Endothelial cell of umbilical vein (primary cell): ENCODE results near the gene LRRC70. TPM values are rescaled to one million over a fixed set of nuclear protein-coding genes. Genes with fewer than 3 reads are reported as not detected.
A peak's percentile ranks its signal among the peaks of the same experiment; 100 is the strongest.

Source experiments
- Bru-seq: library from RNA; stranded (reverse); fragments of 400-500 nt; gene quantifications from one replicate; lab custom pipeline; 2021; lab: Mats Ljungman, UMichigan
- BruChase-seq, 2 experiments: library from RNA; stranded (reverse); fragments of 400-500 nt; gene quantifications; one replicate each; lab custom pipeline; 2021; lab: Mats Ljungman, UMichigan
- BruUV-seq: library from RNA; stranded (reverse); fragments of 400-500 nt; replicated peaks from 2 replicates; lab custom pipeline; 2021; lab: Mats Ljungman, UMichigan
- CTCF ChIA-PET: fragments of 300-600, 350-600 bp; sonication (Branson Sonifier 250); formaldehyde crosslinking; loops from one replicate; lab custom pipeline; 2021; ENCODE audit warnings: antibody characterized with exemption, inconsistent platforms; lab: Charles Lee
- POLR2A ChIA-PET: fragments of 300-600, 350-600 bp; sonication (Branson Sonifier 250); formaldehyde crosslinking; loops from one replicate; lab custom pipeline; 2021; ENCODE audit warnings: antibody characterized with exemption, inconsistent platforms; lab: Charles Lee
- DNase-seq: peaks from one replicate; pipeline ENCODE4 v3.0.0-alpha.2; 2011; ENCODE audit warnings: low read depth, low spot score
- FAIRE-seq: peaks from 2 replicates; lab custom pipeline; 2011; peaks lifted over from hg19 to GRCh38; lab: Jason Lieb, UNC
- H2AFZ ChIP-seq: 2 replicates; pipeline ENCODE4 v1.6.0; 2012; ENCODE audit warnings: low read depth, low read length, control low read depth, inconsistent platforms
- H3K27ac ChIP-seq: 2 replicates; pipeline ENCODE4 v1.5.1; 2011; ENCODE audit warnings: low read depth, mild to moderate bottlenecking, control low read depth, low read length, moderate library complexity; ENCODE audit not compliant: insufficient read depth
- H3K27me3 ChIP-seq, 2 experiments: 2 replicates each; pipeline versions ENCODE4 v1.6.0 to v1.6.1; 2011; ENCODE audit warnings: low read length in 2 of 2, mixed read lengths in 1 of 2; ENCODE audit not compliant: control insufficient read depth in 2 of 2, insufficient read depth in 2 of 2
- H3K36me3 ChIP-seq, 2 experiments: 2 replicates in 1 of 2; 3 replicates in 1 of 2; pipeline ENCODE4 v1.5.1; 2011; ENCODE audit warnings: low read length in 2 of 2, mild to moderate bottlenecking in 1 of 2, moderate library complexity in 1 of 2; ENCODE audit not compliant: control insufficient read depth in 2 of 2, insufficient read depth in 2 of 2; ENCODE audit errors: extremely low read depth in 1 of 2
- H3K4me1 ChIP-seq: 3 replicates; pipeline ENCODE4 v1.5.1; 2011; ENCODE audit warnings: mild to moderate bottlenecking, low read length; ENCODE audit not compliant: control insufficient read depth, insufficient read depth; ENCODE audit errors: extremely low read depth
- H3K4me2 ChIP-seq: 2 replicates; pipeline ENCODE4 v1.6.1; 2011; ENCODE audit warnings: low read length, control low read depth, mixed read lengths; ENCODE audit not compliant: insufficient read depth
- H3K4me3 ChIP-seq, 3 experiments: fragments of 200-600 bp in 1 of 3; sonication (generic), shearing (Covaris generic) in 1 of 3; replicated peaks in 1 of 3; 2 replicates each; pipeline ENCODE4 v1.5.1; 2011 to 2016; ENCODE audit warnings: control low read depth in 3 of 3, low read length in 3 of 3, mild to moderate bottlenecking in 2 of 3, inconsistent platforms in 1 of 3, low read depth in 1 of 3, moderate library complexity in 1 of 3; ENCODE audit not compliant: insufficient read depth in 1 of 3
- H3K79me2 ChIP-seq: 2 replicates; pipeline ENCODE4 v1.6.0; 2012; ENCODE audit warnings: low read length, inconsistent platforms; ENCODE audit not compliant: control insufficient read depth, insufficient read depth
- H3K9ac ChIP-seq: replicated peaks from 2 replicates; pipeline ENCODE3; 2011; ENCODE audit warnings: low read length, control low read depth; ENCODE audit not compliant: insufficient read depth; ENCODE audit errors: extremely low read depth
- H3K9me1 ChIP-seq: replicated peaks from 3 replicates; pipeline ENCODE4 v1.6.0; 2011; ENCODE audit warnings: mild to moderate bottlenecking, low read length; ENCODE audit not compliant: control insufficient read depth, insufficient read depth; ENCODE audit errors: extremely low read depth
- H3K9me3 ChIP-seq: replicated peaks from 2 replicates; pipeline ENCODE4 v1.5.1; 2012; ENCODE audit warnings: low read length, inconsistent platforms; ENCODE audit not compliant: control insufficient read depth, insufficient read depth
- H4K20me1 ChIP-seq: replicated peaks from 2 replicates; pipeline ENCODE3; 2011; ENCODE audit warnings: mild to moderate bottlenecking, low read length; ENCODE audit not compliant: control insufficient read depth, insufficient read depth; ENCODE audit errors: extremely low read depth
- EZH2 ChIP-seq: IDR thresholded peaks from 2 replicates; pipeline ENCODE4 v1.6.1; 2012; ENCODE audit warnings: borderline replicate concordance, low read depth, mild to moderate bottlenecking, moderate library complexity, low read length, inconsistent platforms; ENCODE audit not compliant: severe bottlenecking
- FOS ChIP-seq: IDR thresholded peaks from 2 replicates; pipeline ENCODE4 v1.6.1; 2011; ENCODE audit warnings: mild to moderate bottlenecking, low read length, moderate library complexity, borderline replicate concordance; ENCODE audit not compliant: insufficient read depth
- GATA2 ChIP-seq: IDR thresholded peaks from 2 replicates; pipeline ENCODE4 v1.7.0; 2011; ENCODE audit warnings: low read depth, mild to moderate bottlenecking, moderate library complexity, mixed read lengths, low read length; ENCODE audit not compliant: insufficient read length, insufficient read depth
- JUN ChIP-seq: IDR thresholded peaks from 2 replicates; pipeline ENCODE4 v1.6.1; 2011; ENCODE audit warnings: borderline replicate concordance, low read depth; ENCODE audit not compliant: insufficient read length, insufficient read depth
- MYC ChIP-seq: IDR thresholded peaks from one replicate; pipeline ENCODE4 v1.6.1; 2011; ENCODE audit warnings: mild to moderate bottlenecking, low read depth, low read length
- POLR2A ChIP-seq: IDR thresholded peaks from 2 replicates; pipeline ENCODE4 v1.6.1; 2012; ENCODE audit warnings: low read depth, mild to moderate bottlenecking, control low read depth, low read length
- POLR2AphosphoS5 ChIP-seq: IDR thresholded peaks from 2 replicates; pipeline ENCODE4 v1.6.1; 2012; ENCODE audit warnings: low read depth, mild to moderate bottlenecking, control low read depth, low read length, moderate library complexity; ENCODE audit not compliant: insufficient read depth
- dilution Hi-C: fragments of 300-500 bp; cut with MboI; formaldehyde crosslinking; loops from one replicate; pipeline ENCODE4 v1.15.0; 2019; ENCODE audit warnings: low sequenced_read_pairs; ENCODE audit not compliant: extremely low pct_ligation_motif_present
- intact Hi-C: fragments of 100-400 bp; cut with micrococcal nuclease; formaldehyde crosslinking; loops from one replicate; pipeline ENCODE4 v1.10.0; 2022
- long read RNA-seq: library from polyadenylated mRNA; stranded (forward); transcript quantifications from one replicate; pipeline ENCODE4 v2.0.0, GENCODE V29; 2021
- polyA minus RNA-seq, 3 experiments: library from RNA; depleted of rRNA, polyadenylated mRNA; stranded (reverse); fragments of >200 nt; gene quantifications; 1 replicate in 1 of 3; 2 replicates in 2 of 3; pipeline ENCODE4 v1.2.3, GENCODE V29; 2011
- polyA plus RNA-seq, 4 experiments: library from polyadenylated mRNA; depleted of rRNA in 3 of 4; stranded (reverse) in 3 of 4; unstranded in 1 of 4; fragments of >200 nt; gene quantifications; 2 replicates each; pipeline versions ENCODE4 v1.2.1 to v1.2.3, GENCODE V29; 2011 to 2012; ENCODE audit warnings: missing spikeins in 1 of 4
- total RNA-seq: library from RNA; stranded (reverse); gene quantifications from 2 replicates; pipeline ENCODE4 v1.2.3, GENCODE V29; 2021
- TF ChIP-seq, protein P1 (sequence below): IDR thresholded peaks from 2 replicates; pipeline ENCODE4 v1.6.1; 2011; ENCODE audit not compliant: insufficient read depth, insufficient read length
- TF ChIP-seq, protein P2 (sequence below), 2 donors: IDR thresholded peaks; 1 replicate in 1 of 2; 2 replicates in 1 of 2; pipeline ENCODE4 v1.5.1; 2011; ENCODE audit warnings: low read length in 2 of 2, mild to moderate bottlenecking in 2 of 2, moderate library complexity in 2 of 2, control low read depth in 1 of 2, inconsistent platforms in 1 of 2, low read depth in 1 of 2; ENCODE audit not compliant: insufficient read depth in 1 of 2; ENCODE audit errors: extremely low read depth in 1 of 2

The LRRC70 gene, protein sequence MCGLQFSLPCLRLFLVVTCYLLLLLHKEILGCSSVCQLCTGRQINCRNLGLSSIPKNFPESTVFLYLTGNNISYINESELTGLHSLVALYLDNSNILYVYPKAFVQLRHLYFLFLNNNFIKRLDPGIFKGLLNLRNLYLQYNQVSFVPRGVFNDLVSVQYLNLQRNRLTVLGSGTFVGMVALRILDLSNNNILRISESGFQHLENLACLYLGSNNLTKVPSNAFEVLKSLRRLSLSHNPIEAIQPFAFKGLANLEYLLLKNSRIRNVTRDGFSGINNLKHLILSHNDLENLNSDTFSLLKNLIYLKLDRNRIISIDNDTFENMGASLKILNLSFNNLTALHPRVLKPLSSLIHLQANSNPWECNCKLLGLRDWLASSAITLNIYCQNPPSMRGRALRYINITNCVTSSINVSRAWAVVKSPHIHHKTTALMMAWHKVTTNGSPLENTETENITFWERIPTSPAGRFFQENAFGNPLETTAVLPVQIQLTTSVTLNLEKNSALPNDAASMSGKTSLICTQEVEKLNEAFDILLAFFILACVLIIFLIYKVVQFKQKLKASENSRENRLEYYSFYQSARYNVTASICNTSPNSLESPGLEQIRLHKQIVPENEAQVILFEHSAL
- total RNA-seq, result 24.5 and 26.5 TPM in 2 replicates
- polyA plus RNA-seq, result 28.8 and 32.6 TPM in 2 replicates
- polyA plus RNA-seq (2011; cell fraction: cytosol; rRNA removed), result 34.3 and 42.2 TPM in 2 replicates
- polyA plus RNA-seq (2011; cell fraction: nucleus; rRNA removed), result 50.6 and 56.2 TPM in 2 replicates
- 23.2 and 31.6 TPM in 2 replicates for polyA plus RNA-seq (2012)
- polyA minus RNA-seq, result 22.6 and 30.1 TPM in 2 replicates
- not detected for polyA minus RNA-seq (2011; cell fraction: cytosol; rRNA and poly(A)+ RNA removed)
- polyA minus RNA-seq (2011; cell fraction: nucleus; rRNA and poly(A)+ RNA removed), result 57.5 and 74.3 TPM in 2 replicates
- percentile 99 among the genes with signal in this experiment for Bru-seq, nascent RNA
- percentile 93 among the genes with signal in this experiment for BruChase-seq, experiment 1, labeled RNA remaining after a 6-hour chase
- BruChase-seq, experiment 2, labeled RNA remaining after a 2-hour chase, result percentile 99 among the genes with signal in this experiment
- long read RNA-seq, transcript LRRC70-202 (3 exons, 1,171 nt), result minor isoform, 31 of 113 reads
- long read RNA-seq, transcript LRRC70-201 (2 exons, 2,249 nt), result major isoform, 67 of 113 reads
- long read RNA-seq, partial matches to known transcripts, result 0 of 113 reads
- long read RNA-seq, other reads (novel, unspliced or antisense), result 15 of 113 reads

DNA sequence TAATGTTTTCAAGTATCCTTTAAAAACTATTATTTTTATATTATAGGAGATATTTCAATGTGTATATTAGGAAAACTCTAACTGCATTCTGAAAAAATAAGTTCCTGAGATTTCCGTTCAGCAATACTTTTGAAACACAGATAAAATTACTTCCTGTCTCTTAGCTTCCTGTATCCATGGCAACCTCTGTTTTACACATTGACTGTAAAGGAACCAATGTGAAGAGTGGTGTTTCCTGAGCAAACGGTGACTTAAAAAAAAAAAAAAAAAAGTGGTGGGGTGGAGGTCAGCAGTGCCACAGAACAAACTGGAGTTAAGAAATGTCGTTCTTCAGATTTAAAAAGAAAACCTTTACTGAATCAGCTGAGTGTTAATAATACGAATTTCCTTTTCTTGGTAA is at the start of gene LRRC70:
TSS of gene LRRC70 (plus strand) at position 280 of the 400 bp plus-strand sequence. CDS start 620 bp downstream, outside the sequence.
- CTCF ChIA-PET, result interaction anchor here (0.8 to 2.6 kb wide), 6 partner anchors 8 to 119 kb away, joined by 3 to 13 read pairs (median 4); no protein-coding TSS in a partner anchor
- peak within 1 kb of the TSS; percentile 100 for H3K9ac ChIP-seq
- H3K4me3 ChIP-seq, result peak within 1 kb of the TSS; percentile 51 to 99 (median 95)
- FAIRE-seq (peak; percentile 52), DNase-seq (peak; percentile 93)
- no peaks in the 10 kb centered on the region for H4K20me1 ChIP-seq
- H3K9me1 ChIP-seq, result no peaks in the 10 kb centered on the region
- dilution Hi-C loops, result no loop called here
- no TSS peak for BruUV-seq
- TF ChIP-seq GATA2 (peak; percentile 51), POLR2AphosphoS5 (no peak), EZH2 (no peak), POLR2A (no peak), JUN (peak; percentile 5), FOS (peak; percentile 8), MYC (no peak)
- TF ChIP-seq, protein P1, sequence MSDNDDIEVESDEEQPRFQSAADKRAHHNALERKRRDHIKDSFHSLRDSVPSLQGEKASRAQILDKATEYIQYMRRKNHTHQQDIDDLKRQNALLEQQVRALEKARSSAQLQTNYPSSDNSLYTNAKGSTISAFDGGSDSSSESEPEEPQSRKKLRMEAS, result no peak
- TF ChIP-seq, protein P2, sequence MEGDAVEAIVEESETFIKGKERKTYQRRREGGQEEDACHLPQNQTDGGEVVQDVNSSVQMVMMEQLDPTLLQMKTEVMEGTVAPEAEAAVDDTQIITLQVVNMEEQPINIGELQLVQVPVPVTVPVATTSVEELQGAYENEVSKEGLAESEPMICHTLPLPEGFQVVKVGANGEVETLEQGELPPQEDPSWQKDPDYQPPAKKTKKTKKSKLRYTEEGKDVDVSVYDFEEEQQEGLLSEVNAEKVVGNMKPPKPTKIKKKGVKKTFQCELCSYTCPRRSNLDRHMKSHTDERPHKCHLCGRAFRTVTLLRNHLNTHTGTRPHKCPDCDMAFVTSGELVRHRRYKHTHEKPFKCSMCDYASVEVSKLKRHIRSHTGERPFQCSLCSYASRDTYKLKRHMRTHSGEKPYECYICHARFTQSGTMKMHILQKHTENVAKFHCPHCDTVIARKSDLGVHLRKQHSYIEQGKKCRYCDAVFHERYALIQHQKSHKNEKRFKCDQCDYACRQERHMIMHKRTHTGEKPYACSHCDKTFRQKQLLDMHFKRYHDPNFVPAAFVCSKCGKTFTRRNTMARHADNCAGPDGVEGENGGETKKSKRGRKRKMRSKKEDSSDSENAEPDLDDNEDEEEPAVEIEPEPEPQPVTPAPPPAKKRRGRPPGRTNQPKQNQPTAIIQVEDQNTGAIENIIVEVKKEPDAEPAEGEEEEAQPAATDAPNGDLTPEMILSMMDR (IDR thresholded peaks at IDR 0.05; ENCODE audit: extremely low read depth in 1 of 2, insufficient read depth in 1 of 2, low read depth in 1 of 2, low read length in 2 of 2), result no peak
- H3K9me3 ChIP-seq, result no peaks in the 10 kb centered on the region
- peak within 1 kb of the TSS; percentile 88 for H3K27ac ChIP-seq
- H3K79me2 ChIP-seq, result peaks cover 49% of the 10 kb centered on the region
- no peaks in the 10 kb centered on the region for H3K27me3 ChIP-seq
- H2AFZ ChIP-seq, result no peak within 1 kb of the TSS
- no peaks in the 10 kb centered on the region for H3K36me3 ChIP-seq
- POLR2A ChIA-PET, result interaction anchor here (0.6 to 0.7 kb wide), 2 partner anchors 75 to 103 kb away, joined by 3 to 6 read pairs; no protein-coding TSS in a partner anchor
- intact Hi-C loops, result loop anchor here (5.0 kb wide), 2 partner anchors 81 to 271 kb away; partner anchors contain the start of gene KIF2A
- peaks cover 73% of the 10 kb centered on the region for H3K4me1 ChIP-seq
- peak within 1 kb of the TSS; percentile 100 for H3K4me2 ChIP-seq
